Measurements from ENCODE around the gene EXOC6B.

DNA sequence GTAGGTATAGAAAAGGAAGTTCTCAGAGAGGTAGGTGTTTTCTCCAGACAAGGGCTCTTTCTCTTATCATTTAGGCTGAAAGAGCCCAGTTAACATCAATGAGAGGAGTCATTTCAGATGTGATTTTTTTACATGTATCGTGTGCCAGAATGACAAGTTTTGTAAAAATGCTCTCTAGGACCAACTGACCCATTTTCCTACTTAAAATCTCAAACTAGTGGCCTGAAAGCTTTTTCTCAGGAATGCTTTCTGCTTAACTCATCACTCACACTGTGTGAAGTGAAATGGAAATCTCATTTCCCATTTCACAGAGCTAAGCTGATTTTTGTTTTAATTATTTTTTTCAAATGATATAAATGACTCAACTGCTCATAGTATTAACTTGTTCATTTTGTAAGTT lies 549.5 kb downstream of the EXOC6B start:
- TF ChIP-seq POLR2A (IDR thresholded peaks at IDR 0.05) (no peak), CTCF (IDR thresholded peaks at IDR 0.05) (no peak)

All from prostate gland (tissue), 2 donors.